HepG2 (cell line): ENCODE results near the gene NUTF2. TPM values are rescaled to one million over a fixed set of nuclear protein-coding genes. Genes with fewer than 3 reads are reported as not detected.

Experiments
- AKNA ChIP-seq: sonication (generic); formaldehyde crosslinking; IDR thresholded peaks from 2 replicates; pipeline ENCODE4 v1.4.0; 2020; ENCODE audit warnings: missing genetic modification reagents, borderline replicate concordance
- DNMT1 ChIP-seq: sonication (generic); formaldehyde crosslinking; IDR thresholded peaks from 2 replicates; pipeline ENCODE4 v1.5.1; 2020; ENCODE audit warnings: mild to moderate bottlenecking, missing genetic modification reagents
- EHMT2 ChIP-seq: fragments of 200-600 bp; sonication (generic); IDR thresholded peaks from 2 replicates; pipeline ENCODE4 v1.7.0; 2017; ENCODE audit warnings: antibody characterized with exemption, low read depth, low read length, borderline replicate concordance
- FOXO4 ChIP-seq: sonication (generic); formaldehyde crosslinking; conservative IDR thresholded peaks from 2 replicates; pipeline ENCODE4 v1.8.1; 2023; ENCODE audit warnings: missing genetic modification reagents
- HDAC2 ChIP-seq: sonication (generic); formaldehyde crosslinking; IDR thresholded peaks from 2 replicates; pipeline ENCODE4 v1.4.0; 2020; ENCODE audit warnings: missing genetic modification reagents
- HMG20B ChIP-seq: conservative IDR thresholded peaks from 2 replicates; pipeline ENCODE4 v1.6.1; 2016; ENCODE audit warnings: missing genetic modification reagents, missing compliant biosample characterization
- HMGXB4 ChIP-seq, 2 experiments: sonication (generic) in 1 of 2; formaldehyde crosslinking in 1 of 2; IDR thresholded peaks; 2 replicates each; pipeline versions ENCODE4 v1.4.0 to v1.6.1; 2018 to 2020; ENCODE audit warnings: missing genetic modification reagents in 2 of 2, borderline replicate concordance in 1 of 2, low read depth in 1 of 2, mild to moderate bottlenecking in 1 of 2, missing biosample characterization in 1 of 2
- KMT2B ChIP-seq: IDR thresholded peaks from 2 replicates; pipeline ENCODE4 v1.6.1; 2016; ENCODE audit warnings: missing genetic modification reagents, missing compliant biosample characterization
- LRRFIP1 ChIP-seq: sonication (generic); formaldehyde crosslinking; conservative IDR thresholded peaks from 2 replicates; pipeline ENCODE4 v1.4.0; 2020; ENCODE audit warnings: missing genetic modification reagents
- MIER3 ChIP-seq: IDR thresholded peaks from 2 replicates; pipeline ENCODE4 v1.6.1; 2016; ENCODE audit warnings: missing compliant biosample characterization, borderline replicate concordance
- NCOA5 ChIP-seq: sonication (generic); formaldehyde crosslinking; IDR thresholded peaks from 2 replicates; pipeline ENCODE4 v1.4.0; 2020; ENCODE audit warnings: missing genetic modification reagents
- ZBTB20 ChIP-seq: sonication (generic); formaldehyde crosslinking; IDR thresholded peaks from 2 replicates; pipeline ENCODE4 v1.8.1; 2023; ENCODE audit warnings: missing genetic modification reagents, low read depth, mild to moderate bottlenecking, borderline replicate concordance
- ZNF614 ChIP-seq: IDR thresholded peaks from 2 replicates; pipeline ENCODE4 v1.6.1; 2018; ENCODE audit warnings: missing biosample characterization, missing genetic modification reagents, inconsistent platforms, borderline replicate concordance
- ZNF788 ChIP-seq: sonication (generic); formaldehyde crosslinking; IDR thresholded peaks from 2 replicates; pipeline ENCODE4 v1.5.0; 2020; ENCODE audit warnings: mild to moderate bottlenecking, missing genetic modification reagents, borderline replicate concordance
- ZSCAN29 ChIP-seq: sonication (generic); formaldehyde crosslinking; conservative IDR thresholded peaks from 2 replicates; pipeline ENCODE4 v1.4.0; 2020; ENCODE audit warnings: mild to moderate bottlenecking, missing genetic modification reagents
- ZZZ3 ChIP-seq: sonication (generic); formaldehyde crosslinking; IDR thresholded peaks from 2 replicates; pipeline ENCODE4 v1.4.0; 2020; ENCODE audit warnings: missing genetic modification reagents, mild to moderate bottlenecking, borderline replicate concordance
- polyA plus RNA-seq, 8 experiments: library from polyadenylated mRNA; depleted of rRNA in 3 of 8; stranded (reverse) in 7 of 8; unstranded in 1 of 8; fragments of >200 nt; fragmentation: Illumina TruSeq in 4 of 8; extraction: Trizol in 4 of 8; gene quantifications; 2 replicates each; pipeline versions ENCODE4 v1.2.1 to v1.2.3, GENCODE V29; 2011 to 2016; ENCODE audit warnings: low read depth in 4 of 8, missing spikeins in 1 of 8, mixed read lengths in 1 of 8; ENCODE audit not compliant: insufficient read depth in 1 of 8
- total RNA-seq, 5 experiments: library from RNA; depleted of rRNA; stranded (reverse); fragments of >200 nt; fragmentation: Illumina TruSeq; extraction: Trizol; gene quantifications; 2 replicates each; pipeline ENCODE4 v1.2.3, GENCODE V29; 2016; ENCODE audit warnings: low read depth in 1 of 5

The NUTF2 gene
- total and polyA plus RNA-seq, 2 of the 13 experiments (the other 11 are each of a cell fraction or from before 2014, with no cell fraction given): 168 to 214 TPM

- TF ChIP-seq HMGXB4 (CRISPR knock-in tag; IDR thresholded peaks at IDR 0.05; ENCODE audit: borderline replicate concordance in 1 of 2, low read depth in 1 of 2) (peak in 1 of 2 experiments; percentile 2; a peak in 1 of 4 replicates), ZSCAN29 (CRISPR knock-in tag) (no peak), EHMT2 (no peak), KMT2B (0 out of 2 replicates have a peak, but pooled peaks have one; percentile 31), ZBTB20 (CRISPR knock-in tag) (0 out of 2 replicates have a peak, but pooled peaks have one; percentile 3), NCOA5 (CRISPR knock-in tag) (0 out of 2 replicates have a peak, but pooled peaks have one; percentile 40), ZNF614 (CRISPR knock-in tag) (no peak), HDAC2 (CRISPR knock-in tag) (no peak), ZNF788 (no peak), MIER3 (CRISPR knock-in tag) (no peak), AKNA (no peak), ZZZ3 (CRISPR knock-in tag) (peak; percentile 18; the same call in 1 of the 2 replicates), LRRFIP1 (no peak), DNMT1 (CRISPR knock-in tag) (peak; percentile 7; the same call in 1 of the 2 replicates), FOXO4 (CRISPR knock-in tag) (0 out of 2 replicates have a peak, but pooled peaks have one; percentile 80), HMG20B (CRISPR knock-in tag) (0 out of 2 replicates have a peak, but pooled peaks have one; percentile 18)
These were observed 27.0 kb downstream of the NUTF2 start (continued) for GRCh38 chr16:67873435-67874370.
